Globus pallidus (tissue), 1 donor: Measurements from ENCODE around the gene HACD2.
A peak's percentile ranks its signal among the peaks of the same experiment; 100 is the strongest.
"Not testable (repeated sequence)": the region's sequence is repeated elsewhere in the genome, so short reads cannot be mapped to it uniquely, and the experiment has no call there.

Experiments used
- DNase-seq: peaks from one replicate; pipeline ENCODE4 v3.0.0-alpha.2; 2015; ENCODE audit warnings: low spot score

The HACD2 gene

GRCh38 chr3:123584988-123585937 is at the start of gene HACD2:
Gene HACD2 (minus strand): TSS chr3:123585053. CDS start chr3:123585027, 26 bp downstream.
- peak; percentile 98 for DNase-seq

- DNase-seq = no peak
Observed at GRCh38 chr3:123634149-123635051, 49.5 kb upstream of the HACD2 start.

GRCh38 chr3:123633530-123633929 is 48.7 kb upstream of the HACD2 start:
- no peak for DNase-seq

GRCh38 chr3:123632161-123632655 is 47.4 kb upstream of the HACD2 start:
- DNase-seq = no peak

- DNase-seq = no peak
Observed at GRCh38 chr3:123629747-123630047, 44.8 kb upstream of the HACD2 start.

DNA sequence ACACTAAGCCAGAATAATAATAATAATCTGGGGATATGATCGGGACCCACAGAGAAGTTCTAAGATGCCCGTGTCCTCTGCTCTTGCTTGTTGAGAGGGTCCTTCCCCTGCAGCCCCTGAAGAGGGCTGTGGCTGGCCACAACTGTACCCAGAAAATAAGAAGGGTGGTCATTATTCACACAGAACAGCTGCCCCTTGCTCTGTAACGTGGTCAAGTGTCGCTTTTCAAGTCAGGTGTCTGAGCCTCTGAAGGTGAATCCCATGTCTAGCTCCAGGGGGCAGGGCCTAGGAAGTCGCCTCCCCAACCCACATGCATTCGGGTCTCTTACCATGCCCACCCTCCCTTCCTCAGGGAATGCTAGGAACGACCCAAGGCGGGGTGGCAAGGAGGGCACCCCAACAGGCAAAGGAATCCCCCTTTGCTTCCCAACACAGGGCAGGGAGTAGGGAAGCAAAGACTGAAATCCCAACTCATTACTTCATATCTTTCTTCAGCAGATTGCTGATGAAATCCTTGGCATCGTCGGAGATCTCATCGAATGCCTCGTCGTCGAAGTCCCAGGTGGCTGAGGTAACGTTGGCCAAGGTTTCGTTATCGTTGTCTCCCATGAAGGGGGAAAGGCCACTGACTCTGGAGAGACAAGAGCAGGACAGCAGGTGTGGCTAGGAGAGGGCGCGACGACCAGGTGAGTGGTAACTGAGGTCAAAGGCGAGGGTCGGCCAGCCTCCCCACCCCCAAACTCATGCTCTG is 44.3 kb upstream of the HACD2 start:
- DNase-seq = no peak

GRCh38 chr3:123627673-123628670 is 43.1 kb upstream of the HACD2 start:
- no peak for DNase-seq

GRCh38 chr3:123626881-123627280 is 42.0 kb upstream of the HACD2 start:
- DNase-seq = no peak

DNA sequence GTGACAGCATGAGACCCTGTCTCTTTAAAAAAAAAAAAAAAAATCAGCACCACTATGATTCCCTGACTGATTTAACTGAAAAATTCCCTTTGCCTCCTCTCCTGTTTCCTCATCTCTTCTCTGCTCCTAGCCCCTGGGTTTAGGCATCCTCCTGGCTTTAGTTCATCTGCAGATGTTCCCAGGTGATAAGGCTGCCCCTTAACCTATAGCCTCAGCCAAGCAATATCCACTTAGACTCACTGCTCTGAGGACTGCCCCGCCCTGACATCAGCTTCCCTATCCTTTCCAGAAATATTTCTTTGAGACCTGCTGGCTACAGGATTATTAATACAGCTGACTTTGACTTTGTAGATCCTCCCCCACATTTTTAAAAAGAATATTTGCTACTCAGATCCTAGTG is 39.4 kb upstream of the HACD2 start:
- DNase-seq = no peak

DNA sequence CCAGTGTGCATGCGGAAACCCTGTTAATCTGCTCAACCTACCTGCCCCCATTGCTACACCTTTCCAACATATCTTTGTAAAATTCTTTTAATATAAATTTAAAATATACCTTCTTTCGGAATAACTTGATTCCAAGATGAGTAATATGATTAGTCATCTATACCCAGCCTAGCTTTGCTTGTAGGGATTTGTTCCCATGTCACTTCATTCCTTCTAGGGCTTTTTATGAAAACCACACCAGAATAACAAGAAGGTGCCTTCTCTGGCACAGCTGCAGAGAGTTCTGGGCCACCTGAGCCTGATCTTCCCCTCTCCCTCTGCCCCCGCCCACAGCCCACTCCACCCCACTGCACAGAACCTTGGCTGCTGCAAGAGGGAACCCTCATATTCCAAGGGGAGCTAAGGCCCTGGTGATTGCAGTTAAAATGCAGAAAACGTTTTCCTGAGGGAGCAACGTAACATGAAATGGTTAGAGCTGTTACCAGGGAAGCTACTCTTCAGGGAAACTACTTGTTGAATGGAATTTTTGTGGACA is 38.6 kb upstream of the HACD2 start:
- DNase-seq = no peak

- no peak for DNase-seq
Observed at GRCh38 chr3:123622766-123623165, 37.9 kb upstream of the HACD2 start.

GRCh38 chr3:123621850-123622189 is 37.0 kb upstream of the HACD2 start:
- DNase-seq = no peak

GRCh38 chr3:123621186-123621849 is 36.5 kb upstream of the HACD2 start:
- no peak for DNase-seq

DNA sequence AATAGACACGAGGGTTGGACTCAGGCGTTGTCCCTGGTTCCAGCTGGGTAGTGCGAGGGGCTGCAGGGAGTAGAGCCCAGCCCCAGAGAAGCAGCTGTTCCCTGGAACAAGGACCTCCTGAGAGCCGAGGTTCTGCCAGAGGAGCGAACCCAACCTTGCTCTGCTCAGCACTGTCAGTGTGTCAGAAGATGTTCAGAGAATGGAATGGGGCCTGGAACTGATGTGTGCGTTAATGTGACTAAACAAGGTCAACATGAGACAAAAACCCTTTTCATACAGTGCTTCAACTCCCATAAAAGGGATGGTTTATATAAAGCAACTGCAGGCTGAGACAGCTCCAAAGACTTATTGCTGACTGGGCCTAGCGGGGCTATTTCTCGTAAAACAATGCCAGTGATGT is 35.5 kb upstream of the HACD2 start:
- peak; percentile 89 for DNase-seq

DNA sequence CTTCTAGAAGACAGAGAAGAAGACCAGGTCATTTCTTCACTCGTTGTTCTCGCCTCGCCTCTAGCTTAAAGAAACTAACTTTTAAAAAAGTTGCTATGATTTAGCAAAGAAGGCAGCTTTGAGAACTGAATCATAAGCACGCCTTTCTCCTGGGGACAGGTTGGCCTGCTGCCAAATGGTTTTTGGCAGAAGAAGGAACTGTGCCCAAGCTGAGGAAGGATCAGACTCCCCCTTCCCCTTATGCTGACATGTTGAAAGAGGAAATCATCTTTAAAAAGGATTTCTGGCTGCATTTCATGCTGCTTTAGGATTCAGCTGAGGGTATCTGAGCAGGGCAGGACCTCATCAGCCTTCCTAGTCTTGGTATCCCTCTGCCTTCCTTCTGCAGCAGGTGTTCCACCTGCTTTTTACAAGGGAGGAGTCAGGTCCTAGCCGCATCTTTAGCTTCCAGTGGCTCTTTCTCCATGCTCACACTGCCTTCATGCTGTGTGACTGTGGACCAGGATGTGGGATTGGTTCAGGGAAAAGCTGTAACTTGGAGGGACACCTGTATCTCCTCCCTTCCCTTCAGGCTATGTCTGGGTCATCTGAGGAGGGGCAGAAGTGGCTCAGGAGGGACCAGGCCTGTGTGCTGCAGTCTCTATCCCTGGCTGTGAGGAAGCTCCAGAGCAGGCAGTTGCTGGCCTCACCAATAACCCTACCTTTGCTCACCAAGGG is 34.1 kb upstream of the HACD2 start:
- DNase-seq = peak; percentile 78

GRCh38 chr3:123618076-123618708 is 33.3 kb upstream of the HACD2 start:
- no peak for DNase-seq

GRCh38 chr3:123616593-123616992 is 31.7 kb upstream of the HACD2 start:
- DNase-seq = no peak

GRCh38 chr3:123613543-123613942 is 28.7 kb upstream of the HACD2 start:
- DNase-seq = no peak

DNA sequence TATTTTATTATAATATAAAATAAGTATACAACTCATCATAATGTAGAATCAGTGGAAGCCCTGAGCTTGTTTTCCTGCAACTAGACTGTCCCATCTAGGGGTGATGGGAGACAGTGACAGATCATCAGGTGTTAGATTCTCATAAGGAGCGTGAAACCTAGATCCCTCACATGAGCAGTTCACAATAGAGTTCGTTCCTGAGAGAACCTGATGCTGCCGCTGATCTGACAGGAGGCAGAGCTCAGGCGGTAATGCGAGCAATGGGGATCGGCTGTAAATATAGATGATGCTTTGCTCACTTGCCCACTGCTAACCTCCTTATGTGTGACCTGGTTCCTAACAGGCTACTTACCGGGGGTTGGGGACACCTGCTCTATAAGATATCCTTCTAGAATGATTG is 26.8 kb upstream of the HACD2 start:
- DNase-seq = not testable (repeated sequence)
